ENCODE data around the gene MYBL2.

The MYBL2 gene

DNA sequence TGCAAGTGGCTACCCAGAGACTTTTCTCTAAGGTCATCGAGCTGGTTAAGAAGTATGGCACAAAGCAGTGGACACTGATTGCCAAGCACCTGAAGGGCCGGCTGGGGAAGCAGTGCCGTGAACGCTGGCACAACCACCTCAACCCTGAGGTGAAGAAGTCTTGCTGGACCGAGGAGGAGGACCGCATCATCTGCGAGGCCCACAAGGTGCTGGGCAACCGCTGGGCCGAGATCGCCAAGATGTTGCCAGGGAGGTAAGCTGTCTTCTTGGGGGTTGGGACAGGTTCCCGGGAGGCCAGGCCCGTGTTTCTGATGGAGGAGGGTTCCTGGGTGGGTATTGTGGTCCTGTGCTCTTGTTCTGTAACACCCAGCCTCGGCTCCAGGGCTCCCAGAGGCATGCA is 19.9 kb downstream of the MYBL2 start:
- no peak for DNase-seq

- DNase-seq, result no peak
Observed at GRCh38 chr20:43689165-43689564, 22.3 kb downstream of the MYBL2 start.

DNA sequence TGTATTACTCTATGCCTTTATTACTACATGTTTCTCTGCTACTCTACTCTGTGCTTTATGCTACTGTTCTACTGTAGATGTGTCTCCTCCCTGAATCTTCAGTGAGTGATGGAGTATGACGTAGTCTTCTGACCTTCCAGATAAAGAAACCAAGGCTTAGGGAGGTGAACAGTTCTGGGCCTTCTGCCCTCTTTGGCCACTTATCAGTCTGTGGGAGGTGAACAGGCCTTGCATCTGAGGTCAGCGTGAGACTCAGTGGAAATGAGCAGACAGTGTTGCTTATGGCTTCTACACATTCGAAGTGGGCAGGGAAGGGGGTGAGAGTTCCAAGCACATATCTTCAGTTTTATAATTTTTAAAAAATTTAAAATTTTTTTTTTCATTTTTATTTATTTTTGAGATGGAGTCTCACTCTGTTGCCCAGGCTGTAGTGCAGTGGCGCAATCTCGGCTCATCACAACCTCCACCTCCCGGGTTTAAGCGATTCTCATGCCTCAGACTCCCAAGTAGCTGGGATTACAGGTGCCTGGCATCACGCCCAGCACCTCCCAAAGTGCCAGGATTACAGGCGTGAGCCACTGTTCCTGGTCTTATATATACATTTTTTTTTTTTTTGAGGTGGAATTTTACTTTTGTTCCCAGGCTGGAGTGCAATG is 24.2 kb downstream of the MYBL2 start:
- no peak for DNase-seq

GRCh38 chr20:43691928-43692524 is 25.1 kb downstream of the MYBL2 start:
- DNase-seq, result no peak

DNA sequence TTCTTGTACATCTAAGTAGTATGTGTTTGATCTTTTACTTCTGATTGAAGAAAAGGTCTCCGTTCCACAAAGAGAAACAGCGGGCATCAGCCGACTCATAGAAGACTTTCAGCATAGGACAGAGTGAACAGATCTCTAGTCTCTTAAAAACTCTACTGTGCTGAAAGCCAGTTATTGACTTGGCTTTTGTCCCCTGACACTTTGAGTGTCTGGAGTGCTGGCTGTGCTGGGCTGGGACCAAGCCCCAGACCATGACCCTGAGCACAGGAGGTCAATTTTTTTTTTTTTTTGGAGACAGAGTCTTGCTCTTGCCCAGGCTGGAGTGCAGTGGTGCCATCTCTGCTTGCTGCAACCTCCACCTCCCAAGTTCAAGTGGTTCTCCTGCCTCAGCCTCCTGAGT is 27.8 kb downstream of the MYBL2 start:
- DNase-seq, result no peak

DNA sequence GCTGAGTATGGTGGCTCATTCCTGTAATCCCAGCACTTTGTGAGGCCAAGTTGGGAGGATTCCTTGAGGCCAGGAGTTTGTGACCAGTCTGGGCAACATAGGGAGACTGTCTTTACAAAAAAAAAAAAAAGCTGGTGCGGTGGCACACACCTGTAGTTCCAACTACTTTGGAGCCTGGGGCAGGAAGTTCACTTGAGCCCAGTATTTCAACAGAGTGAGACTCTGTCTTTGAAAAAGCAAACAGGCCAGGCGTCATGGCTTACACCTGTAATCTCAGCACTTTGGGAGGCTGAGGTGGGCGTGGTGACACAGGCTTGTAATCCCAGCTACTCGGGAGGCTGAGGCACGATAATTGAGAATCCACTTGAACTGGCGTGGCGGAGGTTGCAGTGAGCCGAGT is 28.7 kb downstream of the MYBL2 start:
- DNase-seq, result no peak

GRCh38 chr20:43699941-43700565 is 33.1 kb downstream of the MYBL2 start:
- no peak for DNase-seq

DNA sequence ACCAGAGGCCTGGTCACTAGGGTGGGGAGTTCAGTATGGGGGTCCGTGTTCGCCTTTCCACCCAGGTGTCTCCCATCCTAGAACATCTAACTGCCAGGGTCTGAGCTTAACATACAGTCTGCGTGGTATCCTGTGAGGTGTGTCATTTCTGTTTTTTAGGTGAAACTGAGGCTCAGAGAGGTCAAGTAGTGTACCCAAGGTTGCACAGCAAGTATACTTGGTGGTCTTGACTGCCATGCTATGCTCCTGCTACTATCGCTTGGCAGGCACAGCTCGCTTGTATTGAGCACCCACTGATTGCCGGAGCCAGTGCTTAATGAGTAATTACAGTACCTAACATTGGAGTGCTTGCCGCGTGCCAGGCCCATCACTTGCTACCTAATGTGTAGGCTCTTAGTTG is 33.7 kb downstream of the MYBL2 start:
- no peak for DNase-seq

GRCh38 chr20:43702502-43702901 is 35.6 kb downstream of the MYBL2 start:
- DNase-seq, result no peak

GRCh38 chr20:43710370-43711044 is 43.6 kb downstream of the MYBL2 start:
- DNase-seq, result no peak

DNA sequence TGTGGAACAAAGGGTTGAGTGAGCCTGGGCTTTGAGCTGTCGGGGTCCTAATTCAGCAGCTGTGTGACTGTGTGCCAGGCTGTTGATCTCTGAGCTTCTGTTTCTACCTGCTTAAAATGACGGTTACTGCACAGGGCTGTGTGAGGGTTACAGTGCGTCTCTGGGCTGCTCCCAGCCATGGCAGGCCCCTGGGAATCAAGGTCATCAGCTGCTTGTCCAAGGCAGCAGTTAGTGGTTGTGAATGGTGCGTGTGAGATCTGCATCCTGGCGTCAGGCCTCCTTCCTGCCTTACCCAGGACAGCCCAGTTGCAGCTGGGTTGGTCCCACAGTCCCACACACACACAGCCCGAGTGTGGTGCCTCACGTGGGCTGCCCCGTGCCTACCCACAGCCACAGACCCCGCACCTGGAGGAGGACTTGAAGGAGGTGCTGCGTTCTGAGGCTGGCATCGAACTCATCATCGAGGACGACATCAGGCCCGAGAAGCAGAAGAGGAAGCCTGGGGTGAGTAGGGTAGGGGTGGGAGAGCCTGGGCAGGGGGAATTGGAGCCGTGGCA is 44.3 kb downstream of the MYBL2 start:
- DNase-seq, result no peak

DNA sequence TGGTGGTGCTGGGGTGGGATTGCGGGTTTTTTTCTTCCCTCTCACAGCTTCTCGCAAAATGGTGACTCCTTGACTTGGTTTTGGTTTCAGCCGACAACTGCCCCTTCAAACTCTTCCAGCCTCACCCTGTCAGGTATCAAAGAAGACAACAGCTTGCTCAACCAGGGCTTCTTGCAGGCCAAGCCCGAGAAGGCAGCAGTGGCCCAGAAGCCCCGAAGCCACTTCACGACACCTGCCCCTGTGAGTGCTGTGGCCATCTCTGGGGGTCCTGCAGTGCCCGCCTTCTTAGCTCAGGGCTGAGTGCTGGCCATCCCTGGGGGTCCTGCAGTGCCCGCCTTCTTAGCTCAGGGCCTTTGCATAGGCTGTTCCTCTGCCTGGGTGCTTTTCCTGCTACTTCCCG is 48.1 kb downstream of the MYBL2 start:
- no peak for DNase-seq

- DNase-seq, result no peak
Observed at GRCh38 chr20:43715511-43715910, 48.6 kb downstream of the MYBL2 start.

- no peak for DNase-seq
Observed at GRCh38 chr20:43716123-43716522, 49.2 kb downstream of the MYBL2 start.

- no peak for DNase-seq
Observed at GRCh38 chr20:43716757-43717615, 50.1 kb downstream of the MYBL2 start.

GRCh38 chr20:43717616-43717995 is 50.7 kb downstream of the MYBL2 start:
- no peak for DNase-seq

DNA sequence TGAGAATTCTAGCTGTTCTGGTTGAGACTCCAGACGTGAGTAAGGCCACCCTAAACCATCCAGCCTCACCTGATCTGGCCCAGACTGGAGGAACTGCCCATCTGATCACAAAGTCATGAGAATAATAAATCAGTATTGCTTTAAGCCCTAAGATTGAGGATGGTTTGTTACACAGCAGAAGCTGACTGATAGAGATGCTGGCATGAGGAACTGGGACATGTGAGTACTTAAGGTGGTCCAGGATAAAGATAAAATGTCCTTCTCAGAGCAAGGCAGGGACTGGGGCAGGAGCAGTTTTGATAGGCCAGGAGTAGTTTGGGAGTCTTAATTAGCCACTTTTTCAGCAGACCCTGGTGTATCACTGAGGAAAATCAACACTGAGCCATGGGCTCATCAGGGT is 53.1 kb downstream of the MYBL2 start:
- no peak for DNase-seq

- no peak for DNase-seq
Observed at GRCh38 chr20:43721097-43721428, 54.1 kb downstream of the MYBL2 start.

GRCh38 chr20:43721429-43722152 is 54.7 kb downstream of the MYBL2 start:
- peak; percentile 26 for DNase-seq

DNA sequence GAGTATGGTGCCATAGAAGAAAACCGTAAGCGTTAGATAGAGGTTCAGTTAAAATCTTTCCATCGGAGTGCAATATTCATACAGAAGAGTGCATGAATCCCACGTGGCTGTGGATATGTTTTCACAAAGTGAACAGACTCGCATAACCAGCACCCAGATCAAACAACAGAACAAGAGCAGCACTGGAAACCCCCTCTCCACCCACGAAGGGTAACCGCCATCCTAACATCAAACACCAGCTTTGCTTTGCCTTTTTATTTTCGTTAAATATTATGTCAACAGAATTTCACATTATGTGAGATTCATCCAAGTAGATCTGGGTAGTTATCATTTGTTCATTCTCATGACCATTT is 55.2 kb downstream of the MYBL2 start:
- no peak for DNase-seq

GRCh38 chr20:43723186-43723585 is 56.3 kb downstream of the MYBL2 start:
- DNase-seq, result no peak

DNA sequence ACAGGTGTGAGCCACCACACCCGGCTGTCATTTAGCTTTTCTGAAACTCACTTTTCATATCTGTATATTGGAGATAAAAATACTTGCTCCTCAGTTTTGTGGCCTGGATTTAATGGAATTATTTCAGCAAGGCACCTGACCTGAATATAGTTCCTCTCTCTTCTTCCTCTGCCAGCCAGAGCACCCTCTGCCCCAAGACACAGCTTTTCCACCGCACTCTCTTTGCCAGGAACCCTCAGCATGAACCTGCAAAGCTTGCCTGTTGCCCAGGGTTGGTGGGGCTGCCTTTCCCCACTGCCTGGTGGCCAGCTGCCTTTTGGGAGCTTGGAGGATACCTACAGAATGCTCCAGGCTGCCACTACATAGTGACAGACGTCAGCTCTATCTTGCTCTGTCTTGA is 56.8 kb downstream of the MYBL2 start:
- DNase-seq, result no peak
